SK-N-SH (cell line): ENCODE data around the gene SOX15. TPM values are rescaled to one million over a fixed set of nuclear protein-coding genes. Genes with fewer than 3 reads are reported as not detected.

Source experiments
- CTCF ChIA-PET: fragments of 300-600, 350-600 bp; formaldehyde crosslinking; extraction: SDS; loops from one replicate; lab custom pipeline; 2021; lab: Yijun Ruan, JAX
- POLR2A ChIA-PET: fragments of 350-600 bp; sonication (Branson Sonifier 250); formaldehyde crosslinking; extraction: SDS; loops from one replicate; lab custom pipeline; 2020; ENCODE audit warnings: antibody characterized with exemption, inconsistent platforms; lab: Yijun Ruan, JAX
- DNase-seq: peaks from one replicate; pipeline ENCODE4 v3.0.0; 2012
- H2AFZ ChIP-seq: fragments of 200-600 bp; sonication (generic); 2 replicates; pipeline ENCODE4 v1.8.1; 2016; ENCODE audit warnings: antibody characterized with exemption, mild to moderate bottlenecking, low read depth
- H3F3A ChIP-seq: fragments of 200-600 bp; sonication (generic); replicated peaks from 2 replicates; pipeline ENCODE3; 2016; ENCODE audit warnings: antibody characterized with exemption, mild to moderate bottlenecking; ENCODE audit not compliant: insufficient read depth
- H3K27ac ChIP-seq, 2 experiments: fragments of 200-500 bp in 1 of 2; fragments of 200-600 bp in 1 of 2; sonication (Bioruptor generic) in 1 of 2; sonication (generic), shearing (Covaris generic) in 1 of 2; 2 replicates each; pipeline versions ENCODE4 v1.5.1 to v1.6.1; 2014 to 2016; ENCODE audit warnings: low read depth in 2 of 2, inconsistent platforms in 1 of 2, low read length in 1 of 2, mild to moderate bottlenecking in 1 of 2, mixed read lengths in 1 of 2
- H3K27me3 ChIP-seq: fragments of 200-600 bp; sonication (generic), shearing (Covaris generic); 2 replicates; pipeline ENCODE4 v1.6.1; 2016; ENCODE audit warnings: mixed run types; ENCODE audit not compliant: insufficient read depth
- H3K36me3 ChIP-seq, 2 experiments: fragments of 200-500 bp in 1 of 2; fragments of 200-600 bp in 1 of 2; sonication (Bioruptor generic) in 1 of 2; sonication (generic) in 1 of 2; replicated peaks in 1 of 2; 2 replicates each; pipeline versions ENCODE3 to v1.5.1; 2014 to 2016; ENCODE audit warnings: low read length in 1 of 2, mild to moderate bottlenecking in 1 of 2; ENCODE audit not compliant: insufficient read depth in 2 of 2, control insufficient read depth in 1 of 2
- H3K4me1 ChIP-seq, 2 experiments: fragments of 200-500 bp in 1 of 2; fragments of 200-600 bp in 1 of 2; sonication (Bioruptor generic) in 1 of 2; sonication (generic), shearing (Covaris generic) in 1 of 2; 2 replicates each; pipeline versions ENCODE4 v1.5.1 to v1.6.1; 2014 to 2016; ENCODE audit warnings: low read depth in 1 of 2, low read length in 1 of 2, mixed run types in 1 of 2; ENCODE audit not compliant: insufficient read depth in 2 of 2, control insufficient read depth in 1 of 2
- H3K4me2 ChIP-seq: fragments of 200-600 bp; sonication (generic), shearing (Covaris generic); 2 replicates; pipeline ENCODE4 v1.6.1; 2017; ENCODE audit warnings: mixed run types
- H3K4me3 ChIP-seq, 2 experiments: fragments of 200-500 bp in 1 of 2; fragments of 200-600 bp in 1 of 2; sonication (Bioruptor generic) in 1 of 2; sonication (generic), shearing (Covaris generic) in 1 of 2; 2 replicates each; pipeline versions ENCODE4 v1.5.1 to v1.8.1; 2014 to 2016; ENCODE audit warnings: low read depth in 2 of 2, inconsistent platforms in 1 of 2, low read length in 1 of 2, mild to moderate bottlenecking in 1 of 2, mixed read lengths in 1 of 2, moderate library complexity in 1 of 2
- H3K79me2 ChIP-seq: fragments of 200-600 bp; sonication (generic); 2 replicates; pipeline ENCODE4 v1.8.1; 2017; ENCODE audit warnings: mild to moderate bottlenecking; ENCODE audit not compliant: insufficient read depth
- H3K9ac ChIP-seq: fragments of 200-600 bp; sonication (generic); 2 replicates; pipeline ENCODE4 v1.6.1; 2017; ENCODE audit warnings: mixed run types
- H3K9me2 ChIP-seq: fragments of 200-600 bp; sonication (generic); 2 replicates; pipeline ENCODE4 v1.6.1; 2017; ENCODE audit warnings: mixed run types
- H3K9me3 ChIP-seq: fragments of 200-600 bp; sonication (generic); 2 replicates; pipeline ENCODE4 v1.6.1; 2017; ENCODE audit warnings: mixed run types, mild to moderate bottlenecking, moderate library complexity
- H4K20me1 ChIP-seq: fragments of 200-600 bp; sonication (generic); 2 replicates; pipeline ENCODE4 v1.6.1; 2017; ENCODE audit warnings: mild to moderate bottlenecking, mixed run types; ENCODE audit not compliant: insufficient read depth
- CTCF ChIP-seq: fragments of 200-600 bp; sonication (generic); IDR thresholded peaks from 2 replicates; pipeline ENCODE4 v1.6.1; 2017; ENCODE audit warnings: antibody characterized with exemption, mild to moderate bottlenecking, moderate library complexity
- ELF1 ChIP-seq: IDR thresholded peaks from 2 replicates; pipeline ENCODE4 v1.4.0; 2012
- GATA2 ChIP-seq: sonication (generic); formaldehyde crosslinking; IDR thresholded peaks from 2 replicates; pipeline ENCODE4 v1.5.0; 2020; ENCODE audit warnings: mild to moderate bottlenecking, missing genetic modification reagents
- RCOR1 ChIP-seq: fragments of 150-350 bp; IDR thresholded peaks from 2 replicates; pipeline ENCODE4 v1.6.1; 2017; ENCODE audit warnings: antibody characterized with exemption, low read length
- RFX5 ChIP-seq: IDR thresholded peaks from 2 replicates; pipeline ENCODE4 v1.6.1; 2012; ENCODE audit warnings: mild to moderate bottlenecking, improper control_type of control experiment, low read length
- USF1 ChIP-seq: IDR thresholded peaks from 2 replicates; pipeline ENCODE4 v1.4.0; 2012; ENCODE audit warnings: low read depth, borderline replicate concordance
- WGBS: methylation state at CpG from one replicate; pipeline ENCODE4 v1.1.6; 2017; ENCODE audit warnings: low lambda C conversion rate; 5-methylcytosine and 5-hydroxymethylcytosine counted together
- polyA plus RNA-seq, 3 experiments: library from polyadenylated mRNA; depleted of rRNA; stranded (reverse); fragments of >200 nt; gene quantifications; 2 replicates each; pipeline ENCODE4 v1.2.3, GENCODE V29; 2012
- TF ChIP-seq, protein P1 (sequence below): IDR thresholded peaks from 2 replicates; pipeline ENCODE4 v1.4.0; 2012; ENCODE audit warnings: low read depth, borderline replicate concordance

The SOX15 gene
- polyA plus RNA-seq, 1 of the 3 experiments (the other 2 are of a cell fraction): 1.3 TPM

DNA sequence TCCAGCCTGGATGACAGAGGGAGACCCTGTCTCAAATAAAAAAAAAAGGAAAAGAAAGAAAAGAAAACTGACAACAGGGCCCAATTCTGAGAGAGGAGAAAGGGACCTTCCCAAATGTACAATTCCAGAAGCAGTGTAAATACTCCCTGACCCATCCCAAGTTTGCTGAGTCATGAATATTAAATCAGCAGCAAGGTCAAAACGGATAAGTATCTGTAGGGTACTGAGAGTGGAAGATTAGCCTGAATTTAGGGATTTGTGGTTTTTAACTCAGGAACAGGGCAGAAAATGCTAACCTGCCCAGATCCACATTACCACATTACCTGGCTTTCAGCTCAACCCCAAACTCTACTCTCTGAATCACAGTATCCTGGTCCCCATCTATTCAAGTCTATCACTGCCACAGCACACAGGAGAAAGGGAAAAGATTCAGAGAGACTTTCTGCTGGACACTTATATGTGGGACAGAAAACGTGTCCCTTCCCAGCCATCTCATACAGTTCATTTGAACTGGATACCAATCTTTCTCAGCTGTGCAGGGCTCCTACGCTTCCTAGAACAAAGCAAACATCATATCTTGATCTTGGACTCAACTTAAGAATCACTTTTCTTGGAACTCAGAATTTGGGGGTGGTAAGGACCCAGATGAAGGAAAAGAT is 21.9 kb upstream of the SOX15 start:
- H3K36me3 ChIP-seq: peaks cover 11 to 34% of the 10 kb centered on the region in 2 experiments
- no peak for DNase-seq
- H3K4me3 ChIP-seq: peak overlapping the region in 1 of 2 experiments; percentile 90; a peak in 1 of 4 replicates
- WGBS: 87% methylated on average over 3 of the region's 3 CpGs
- peak overlapping the region; percentile 93 for H3K4me2 ChIP-seq
- ChIA-PET CTCF (interaction anchor here (1.2 to 2.9 kb wide), 7 partner anchors 10 to 105 kb away, joined by 3 to 14 read pairs (median 5); partner anchors contain the start of genes SOX15, TP53 and WRAP53), POLR2A (interaction anchor here (0.6 kb wide), 2 partner anchors 11 to 46 kb away, joined by 3 to 4 read pairs; no protein-coding TSS in a partner anchor)
- no peak for TF ChIP-seq ELF1
- TF ChIP-seq, protein P1, sequence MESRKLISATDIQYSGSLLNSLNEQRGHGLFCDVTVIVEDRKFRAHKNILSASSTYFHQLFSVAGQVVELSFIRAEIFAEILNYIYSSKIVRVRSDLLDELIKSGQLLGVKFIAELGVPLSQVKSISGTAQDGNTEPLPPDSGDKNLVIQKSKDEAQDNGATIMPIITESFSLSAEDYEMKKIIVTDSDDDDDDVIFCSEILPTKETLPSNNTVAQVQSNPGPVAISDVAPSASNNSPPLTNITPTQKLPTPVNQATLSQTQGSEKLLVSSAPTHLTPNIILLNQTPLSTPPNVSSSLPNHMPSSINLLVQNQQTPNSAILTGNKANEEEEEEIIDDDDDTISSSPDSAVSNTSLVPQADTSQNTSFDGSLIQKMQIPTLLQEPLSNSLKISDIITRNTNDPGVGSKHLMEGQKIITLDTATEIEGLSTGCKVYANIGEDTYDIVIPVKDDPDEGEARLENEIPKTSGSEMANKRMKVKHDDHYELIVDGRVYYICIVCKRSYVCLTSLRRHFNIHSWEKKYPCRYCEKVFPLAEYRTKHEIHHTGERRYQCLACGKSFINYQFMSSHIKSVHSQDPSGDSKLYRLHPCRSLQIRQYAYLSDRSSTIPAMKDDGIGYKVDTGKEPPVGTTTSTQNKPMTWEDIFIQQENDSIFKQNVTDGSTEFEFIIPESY: no peak
- no peak for TF ChIP-seq CTCF
- H4K20me1 ChIP-seq: peaks cover 61% of the 10 kb centered on the region
- H3K4me1 ChIP-seq: peaks cover 0 to 18% of the 10 kb centered on the region in 2 experiments; a peak in 3 of 4 replicates
- H3K27ac ChIP-seq: peak overlapping the region; percentile 1 to 27; a peak in 2 of 4 replicates
- H2AFZ ChIP-seq: no peak overlapping the region
- no peaks in the 10 kb centered on the region for H3K9me2 ChIP-seq
- H3F3A ChIP-seq: peaks cover 4% of the 10 kb centered on the region
- H3K27me3 ChIP-seq: no peaks in the 10 kb centered on the region
- H3K79me2 ChIP-seq: peaks cover 75% of the 10 kb centered on the region
- no peaks in the 10 kb centered on the region for H3K9me3 ChIP-seq
- no peak overlapping the region for H3K9ac ChIP-seq

DNA sequence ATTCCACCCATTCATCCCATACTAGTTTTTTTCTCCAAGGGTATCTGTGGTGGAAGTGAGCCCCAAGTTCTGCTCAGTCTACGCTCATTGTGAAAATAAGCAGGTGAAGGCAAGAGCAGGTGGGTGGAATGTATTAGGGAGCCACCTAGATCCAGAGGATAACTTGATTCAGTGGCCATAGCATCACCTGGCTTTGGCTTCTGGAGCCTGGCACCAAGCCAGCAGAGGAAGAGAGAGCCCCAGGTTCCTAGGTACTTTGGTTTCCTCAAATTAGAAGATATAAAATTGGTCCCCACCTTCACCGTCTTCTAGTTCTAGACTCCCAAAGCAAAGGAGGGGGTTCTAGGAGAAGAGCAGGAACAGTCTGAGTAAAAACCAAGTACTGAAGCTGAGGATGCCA is 20.7 kb upstream of the SOX15 start:
- peaks cover 71% of the 10 kb centered on the region for H4K20me1 ChIP-seq
- POLR2A ChIA-PET: no interaction called here
- no peak overlapping the region for H3K4me2 ChIP-seq
- H3K9ac ChIP-seq: no peak overlapping the region
- peaks cover 86% of the 10 kb centered on the region for H3K79me2 ChIP-seq
- no peaks in the 10 kb centered on the region for H3K9me3 ChIP-seq
- CTCF ChIA-PET: interaction anchor here (0.9 to 2.9 kb wide), 6 partner anchors 9 to 74 kb away, joined by 3 to 15 read pairs (median 5); partner anchors contain the start of gene SOX15
- H3F3A ChIP-seq: peaks cover 4% of the 10 kb centered on the region
- H3K4me1 ChIP-seq: peaks cover 0 to 18% of the 10 kb centered on the region in 2 experiments; a peak in 3 of 4 replicates
- no peak overlapping the region for H2AFZ ChIP-seq
- H3K27ac ChIP-seq: no peak overlapping the region
- DNase-seq: no peak
- no peak overlapping the region for H3K4me3 ChIP-seq
- H3K36me3 ChIP-seq: peaks cover 19 to 42% of the 10 kb centered on the region in 2 experiments
- no peaks in the 10 kb centered on the region for H3K9me2 ChIP-seq
- TF ChIP-seq RFX5: no peak
- TF ChIP-seq USF1: no peak
- TF ChIP-seq CTCF: no peak
- TF ChIP-seq GATA2 (CRISPR knock-in tag): no peak
- TF ChIP-seq RCOR1: no peak
- TF ChIP-seq, all 33 proteins: peak for 0
- WGBS: 100% methylated on average over 2 of the region's 2 CpGs
- H3K27me3 ChIP-seq: no peaks in the 10 kb centered on the region
